OCI-LY7 (cell line): ENCODE results near the gene SMTN.

Source experiments
- EZH2phosphoT487 ChIP-seq: fragments of 200-600 bp; sonication (generic); IDR thresholded peaks from 2 replicates; pipeline ENCODE4 v1.6.1; 2018; ENCODE audit warnings: low read depth, borderline replicate concordance, mild to moderate bottlenecking, mixed run types, antibody characterized with exemption, low read length, moderate library complexity, mixed read lengths
- TF ChIP-seq, protein P1 (sequence below): fragments of 200-600 bp; sonication (generic); conservative IDR thresholded peaks from 2 replicates; pipeline ENCODE4 v1.5.1; 2014; ENCODE audit warnings: mild to moderate bottlenecking, antibody characterized with exemption, low read length, moderate library complexity, mixed read lengths

DNA sequence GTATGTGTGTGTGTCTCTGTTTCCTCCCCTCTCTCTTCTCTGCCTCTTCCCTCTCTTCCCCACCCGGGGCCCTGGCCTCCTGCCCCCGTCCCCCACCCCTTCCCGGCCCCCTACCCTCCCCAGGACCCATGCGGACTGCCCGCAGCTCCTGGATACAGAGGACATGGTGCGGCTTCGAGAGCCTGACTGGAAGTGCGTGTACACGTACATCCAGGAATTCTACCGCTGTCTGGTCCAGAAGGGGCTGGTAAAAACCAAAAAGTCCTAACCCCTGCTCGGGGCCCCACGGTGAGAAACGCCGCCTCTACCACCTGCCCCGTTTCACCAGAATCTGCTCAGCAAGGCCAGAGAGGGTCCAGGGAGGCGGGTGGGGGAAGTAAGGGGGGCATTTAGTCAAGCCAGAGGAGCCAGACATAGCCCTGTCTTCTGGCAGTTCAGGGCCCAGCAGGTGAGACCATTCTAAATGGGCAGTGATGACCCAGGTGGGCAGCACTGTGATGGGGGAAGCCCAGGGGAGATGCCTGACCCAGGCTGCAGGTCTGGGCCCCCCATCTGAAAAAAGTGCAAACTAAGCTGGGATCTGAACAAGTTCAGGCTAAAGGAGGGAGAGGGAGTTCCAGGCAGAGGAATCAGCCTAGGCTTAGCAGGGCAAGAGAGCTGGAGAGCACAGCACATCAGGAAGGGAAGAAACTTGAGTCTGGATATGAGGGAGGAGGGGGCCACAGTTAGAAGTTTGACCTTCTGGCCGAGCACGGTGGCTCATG is 19.8 kb downstream of the SMTN start:
- TF ChIP-seq, protein P1, sequence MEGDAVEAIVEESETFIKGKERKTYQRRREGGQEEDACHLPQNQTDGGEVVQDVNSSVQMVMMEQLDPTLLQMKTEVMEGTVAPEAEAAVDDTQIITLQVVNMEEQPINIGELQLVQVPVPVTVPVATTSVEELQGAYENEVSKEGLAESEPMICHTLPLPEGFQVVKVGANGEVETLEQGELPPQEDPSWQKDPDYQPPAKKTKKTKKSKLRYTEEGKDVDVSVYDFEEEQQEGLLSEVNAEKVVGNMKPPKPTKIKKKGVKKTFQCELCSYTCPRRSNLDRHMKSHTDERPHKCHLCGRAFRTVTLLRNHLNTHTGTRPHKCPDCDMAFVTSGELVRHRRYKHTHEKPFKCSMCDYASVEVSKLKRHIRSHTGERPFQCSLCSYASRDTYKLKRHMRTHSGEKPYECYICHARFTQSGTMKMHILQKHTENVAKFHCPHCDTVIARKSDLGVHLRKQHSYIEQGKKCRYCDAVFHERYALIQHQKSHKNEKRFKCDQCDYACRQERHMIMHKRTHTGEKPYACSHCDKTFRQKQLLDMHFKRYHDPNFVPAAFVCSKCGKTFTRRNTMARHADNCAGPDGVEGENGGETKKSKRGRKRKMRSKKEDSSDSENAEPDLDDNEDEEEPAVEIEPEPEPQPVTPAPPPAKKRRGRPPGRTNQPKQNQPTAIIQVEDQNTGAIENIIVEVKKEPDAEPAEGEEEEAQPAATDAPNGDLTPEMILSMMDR, result no peak
- TF ChIP-seq EZH2phosphoT487, result no peak
